Coronary artery (tissue), 2 donors: ENCODE data around the gene SERPINB12.

Source experiments
- DNase-seq: peaks from one replicate; pipeline ENCODE4 v3.0.0-alpha.2; 2017; ENCODE audit warnings: low spot score
- H3K27ac ChIP-seq, 2 donors: fragments of 200-600 bp; sonication (generic); one replicate each; pipeline ENCODE4 v1.5.1; 2016 to 2019
- H3K4me3 ChIP-seq: fragments of 200-600 bp; sonication (generic); 2 replicates; pipeline ENCODE4 v1.5.1; 2016; ENCODE audit warnings: mild to moderate bottlenecking, moderate library complexity
- TF ChIP-seq, protein P1 (sequence below): fragments of 200-600 bp; sonication (generic); IDR thresholded peaks from one replicate; pipeline ENCODE4 v1.5.1; 2019; ENCODE audit warnings: antibody characterized with exemption

Gene SERPINB12

DNA sequence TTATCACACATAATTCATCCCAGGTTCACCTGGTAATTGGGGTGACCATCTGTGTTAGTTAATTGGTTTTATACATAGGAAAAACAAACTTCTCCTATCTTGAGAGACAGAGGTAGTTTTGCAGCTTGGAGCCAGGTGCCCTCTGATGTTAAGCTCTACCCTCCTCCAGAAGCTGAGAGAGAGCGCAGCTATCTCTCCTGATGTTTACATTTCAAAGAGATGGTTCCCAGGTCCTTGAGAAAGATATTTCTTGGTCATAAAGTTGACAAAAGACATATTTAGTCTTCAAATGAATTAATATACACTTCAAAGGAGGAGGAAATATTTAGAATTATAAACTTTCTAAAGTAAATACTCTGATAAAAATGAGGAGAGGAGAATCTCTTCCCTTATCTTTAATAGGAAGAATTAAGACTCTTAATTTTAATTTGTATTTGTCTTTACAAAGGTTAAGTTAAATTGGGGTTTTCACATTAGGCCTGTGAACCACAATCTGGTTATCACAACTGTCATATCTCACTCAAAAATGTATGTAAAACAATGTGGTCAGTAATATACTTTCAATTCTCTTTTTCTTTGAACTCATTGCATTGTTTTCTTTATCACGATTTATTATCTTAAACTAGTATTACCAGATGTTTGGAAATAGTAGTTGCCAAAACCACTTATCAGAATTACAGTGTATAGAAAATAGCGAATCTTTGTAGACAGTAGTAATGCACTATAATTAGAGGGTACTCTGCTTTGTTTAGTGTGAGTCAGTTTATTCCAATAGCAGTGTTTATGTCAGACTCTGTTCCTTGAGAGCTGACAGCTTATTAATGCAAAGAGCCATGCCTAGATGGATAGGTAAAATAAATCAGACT lies 75.1 kb downstream of the SERPINB12 start:
- no peak for DNase-seq
- Histone ChIP-seq H3K4me3 (no peak overlapping the region), H3K27ac (no peak overlapping the region)
- TF ChIP-seq, protein P1, sequence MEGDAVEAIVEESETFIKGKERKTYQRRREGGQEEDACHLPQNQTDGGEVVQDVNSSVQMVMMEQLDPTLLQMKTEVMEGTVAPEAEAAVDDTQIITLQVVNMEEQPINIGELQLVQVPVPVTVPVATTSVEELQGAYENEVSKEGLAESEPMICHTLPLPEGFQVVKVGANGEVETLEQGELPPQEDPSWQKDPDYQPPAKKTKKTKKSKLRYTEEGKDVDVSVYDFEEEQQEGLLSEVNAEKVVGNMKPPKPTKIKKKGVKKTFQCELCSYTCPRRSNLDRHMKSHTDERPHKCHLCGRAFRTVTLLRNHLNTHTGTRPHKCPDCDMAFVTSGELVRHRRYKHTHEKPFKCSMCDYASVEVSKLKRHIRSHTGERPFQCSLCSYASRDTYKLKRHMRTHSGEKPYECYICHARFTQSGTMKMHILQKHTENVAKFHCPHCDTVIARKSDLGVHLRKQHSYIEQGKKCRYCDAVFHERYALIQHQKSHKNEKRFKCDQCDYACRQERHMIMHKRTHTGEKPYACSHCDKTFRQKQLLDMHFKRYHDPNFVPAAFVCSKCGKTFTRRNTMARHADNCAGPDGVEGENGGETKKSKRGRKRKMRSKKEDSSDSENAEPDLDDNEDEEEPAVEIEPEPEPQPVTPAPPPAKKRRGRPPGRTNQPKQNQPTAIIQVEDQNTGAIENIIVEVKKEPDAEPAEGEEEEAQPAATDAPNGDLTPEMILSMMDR, result no peak

DNA sequence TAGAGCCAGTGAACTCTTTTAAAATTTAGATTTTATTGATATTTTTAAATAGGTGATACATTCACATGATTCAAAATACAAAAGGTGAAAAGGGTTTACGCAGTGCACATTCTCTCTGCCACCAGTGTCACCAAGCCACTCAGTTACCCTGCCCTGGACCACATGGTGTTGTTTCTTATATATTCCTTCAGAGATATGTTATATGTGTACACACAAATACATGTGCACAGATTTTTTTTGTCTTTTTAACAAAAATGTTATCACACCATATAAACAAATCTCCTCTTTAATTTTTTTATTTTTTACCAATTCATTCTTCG lies 75.7 kb downstream of the SERPINB12 start:
- Histone ChIP-seq H3K4me3 (no peak overlapping the region), H3K27ac (no peak overlapping the region)
- no peak for DNase-seq
- TF ChIP-seq, protein P1, result no peak
